ENCODE data around the gene WRAP53.

- TF ChIP-seq POLR2A (IDR thresholded peaks at IDR 0.05): no peak
- peak in 1 of 4 experiments; percentile 17 for TF ChIP-seq CTCF (IDR thresholded peaks at IDR 0.05)
Measured at GRCh38 chr17:7673239-7673638, 15.0 kb upstream of the WRAP53 start.
